HG03045 (cell line): ENCODE measurements around the gene DGCR8.

Experiments used
- ATAC-seq: cut with Tn5 transposase; IDR thresholded peaks from one replicate; pipeline ENCODE4 v1.9.1; 2021; ENCODE audit warnings: mild to moderate bottlenecking, moderate library complexity; ENCODE audit not compliant: unreplicated experiment

DGCR8 gene

GRCh38 chr22:20052309-20053259 lies 27.5 kb upstream of the DGCR8 start:
- ATAC-seq: no peak

GRCh38 chr22:20053407-20054033 lies 26.5 kb upstream of the DGCR8 start:
- no peak for ATAC-seq

GRCh38 chr22:20054034-20054427 lies 26.0 kb upstream of the DGCR8 start:
- ATAC-seq: no peak

GRCh38 chr22:20054485-20054884 lies 25.6 kb upstream of the DGCR8 start:
- ATAC-seq: no peak

- ATAC-seq: no peak
Observed at GRCh38 chr22:20055144-20055543, 24.9 kb upstream of the DGCR8 start.

GRCh38 chr22:20055654-20056053 lies 24.4 kb upstream of the DGCR8 start:
- ATAC-seq: no peak

GRCh38 chr22:20056161-20056560 lies 23.9 kb upstream of the DGCR8 start:
- no peak for ATAC-seq

GRCh38 chr22:20056696-20057386 lies 23.2 kb upstream of the DGCR8 start:
- no peak for ATAC-seq

- ATAC-seq: no peak
Observed at GRCh38 chr22:20057596-20058268, 22.3 kb upstream of the DGCR8 start.

GRCh38 chr22:20058989-20059770 lies 20.9 kb upstream of the DGCR8 start:
- ATAC-seq: no peak

- ATAC-seq: no peak
Observed at GRCh38 chr22:20060700-20061480, 19.2 kb upstream of the DGCR8 start.

- ATAC-seq: no peak
Observed at GRCh38 chr22:20061481-20061861, 18.6 kb upstream of the DGCR8 start.

- ATAC-seq: no peak
Observed at GRCh38 chr22:20062043-20062765, 17.8 kb upstream of the DGCR8 start.

- ATAC-seq: no peak
Observed at GRCh38 chr22:20062766-20063083, 17.3 kb upstream of the DGCR8 start.

GRCh38 chr22:20063271-20064139 lies 16.5 kb upstream of the DGCR8 start:
- no peak for ATAC-seq

- ATAC-seq: no peak
Observed at GRCh38 chr22:20064140-20064480, 15.9 kb upstream of the DGCR8 start.

GRCh38 chr22:20064545-20065262 lies 15.3 kb upstream of the DGCR8 start:
- no peak for ATAC-seq
